ENCODE measurements around the gene SEPTIN7. TPM values are rescaled to one million over a fixed set of nuclear protein-coding genes. Genes with fewer than 3 reads are reported as not detected.

Gene SEPTIN7
- total and polyA plus RNA-seq, 2 experiments from 2014 or later: 368 to 521 TPM

DNA sequence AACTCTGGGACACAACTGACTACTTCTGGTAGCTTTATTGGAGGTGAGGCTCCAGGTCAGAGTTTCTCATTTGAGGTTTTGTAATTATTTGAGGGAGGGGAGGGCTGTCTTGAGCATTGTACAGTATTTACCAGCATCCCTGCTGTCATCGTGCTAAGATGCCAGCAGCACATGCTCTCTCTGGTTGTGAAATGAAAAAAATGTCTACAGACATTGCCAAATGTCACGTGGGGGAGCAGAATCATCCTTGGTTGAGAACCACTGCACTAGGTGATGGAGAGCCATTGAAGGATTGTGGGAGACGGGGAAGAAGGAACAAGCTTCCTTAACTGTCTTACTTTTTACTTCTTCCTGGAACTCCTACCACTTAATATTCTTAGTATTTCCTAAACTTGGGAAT, 5.0 kb downstream of the SEPTIN7 start:
- Histone ChIP-seq H4K20me1 (ENCODE audit: insufficient read depth) (peaks cover 40% of the 10 kb centered on the region; the same call in 1 of the 2 replicates), H3K27me3 (replicated peaks; ENCODE audit: insufficient read depth) (no peaks in the 10 kb centered on the region), H3K9me3 (ENCODE audit: low read depth) (no peaks in the 10 kb centered on the region), H3K9ac (no peak overlapping the region), H3K4me2 (ENCODE audit: unreplicated experiment) (no peak overlapping the region), H3F3A (ENCODE audit: insufficient read depth) (peaks cover 21% of the 10 kb centered on the region), H3K9me2 (ENCODE audit: insufficient read depth) (no peaks in the 10 kb centered on the region), H3K4me1 (ENCODE audit: insufficient read depth) (peaks cover 19% of the 10 kb centered on the region), H3K4me3 (no peak overlapping the region), H3K36me3 (ENCODE audit: low read depth) (no peaks in the 10 kb centered on the region), H3K79me2 (ENCODE audit: insufficient read depth) (peaks cover 92% of the 10 kb centered on the region), H3K27ac (no peak overlapping the region), H2AFZ (no peak overlapping the region)
- DNase-seq: peak; percentile 34
- 56 to 57% methylated on average over 3 of the region's 3 CpGs for WGBS, 2 experiments (ENCODE audit: low coverage in 1 of 2, low lambda C conversion rate in 2 of 2, missing lambda C conversion rate in 2 of 2)
- TF ChIP-seq EZH2phosphoT487 (IDR thresholded peaks at IDR 0.05; ENCODE audit: insufficient read depth, low read depth) (no peak), EZH2 (IDR thresholded peaks at IDR 0.05; ENCODE audit: insufficient read depth, poor library complexity, severe bottlenecking) (no peak)
- in situ Hi-C loops (cut with MboI): no loop called here

DNA sequence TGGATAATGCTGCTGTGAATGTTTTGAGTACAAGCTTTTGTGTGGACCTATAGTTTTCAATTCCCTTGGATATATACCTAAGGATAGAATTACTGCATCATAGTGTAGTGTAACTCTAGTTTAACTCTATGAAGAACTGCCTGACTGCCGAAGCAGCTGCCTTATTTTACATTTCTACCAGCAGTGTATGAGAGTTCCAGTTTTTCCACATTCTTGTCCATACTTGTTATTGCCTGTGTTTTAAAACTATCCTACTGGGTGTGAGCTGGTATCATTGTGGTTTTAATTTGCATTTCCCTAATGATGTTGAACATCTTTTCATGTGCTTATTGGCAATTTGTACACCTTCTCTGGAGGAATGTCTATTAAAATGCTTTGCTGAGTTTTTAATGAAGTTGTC, 15.7 kb downstream of the SEPTIN7 start:
- H3K27me3 ChIP-seq (replicated peaks; ENCODE audit: insufficient read depth): no peaks in the 10 kb centered on the region
- no peaks in the 10 kb centered on the region for H3K9me2 ChIP-seq (ENCODE audit: insufficient read depth)
- H3K79me2 ChIP-seq (ENCODE audit: insufficient read depth): peaks cover 100% of the 10 kb centered on the region
- no peaks in the 10 kb centered on the region for H3K36me3 ChIP-seq (ENCODE audit: low read depth)
- no peak overlapping the region for H3K9ac ChIP-seq
- DNase-seq: no peak
- H3K27ac ChIP-seq: no peak overlapping the region
- H3K4me3 ChIP-seq: no peak overlapping the region
- no peak overlapping the region for H3K4me2 ChIP-seq (ENCODE audit: unreplicated experiment)
- no peaks in the 10 kb centered on the region; the same call in 1 of the 2 replicates for H3K4me1 ChIP-seq (ENCODE audit: insufficient read depth)
- no peak overlapping the region for H2AFZ ChIP-seq
- in situ Hi-C loops (cut with MboI): no loop called here
- TF ChIP-seq EZH2phosphoT487 (IDR thresholded peaks at IDR 0.05; ENCODE audit: insufficient read depth, low read depth) (no peak), EZH2 (IDR thresholded peaks at IDR 0.05; ENCODE audit: insufficient read depth, poor library complexity, severe bottlenecking) (no peak)
- H3K9me3 ChIP-seq (ENCODE audit: low read depth): no peaks in the 10 kb centered on the region
- 97 to 100% methylated on average over 1 of the region's 1 CpG for WGBS, 2 experiments (ENCODE audit: low coverage in 1 of 2, low lambda C conversion rate in 2 of 2, missing lambda C conversion rate in 2 of 2)
- H3F3A ChIP-seq (ENCODE audit: insufficient read depth): no peaks in the 10 kb centered on the region
- peaks cover 55% of the 10 kb centered on the region for H4K20me1 ChIP-seq (ENCODE audit: insufficient read depth)

GRCh38 chr7:35817181-35817580, 16.3 kb downstream of the SEPTIN7 start:
- Histone ChIP-seq H3K27me3 (replicated peaks; ENCODE audit: insufficient read depth) (no peaks in the 10 kb centered on the region), H3K9me2 (ENCODE audit: insufficient read depth) (no peaks in the 10 kb centered on the region), H3K27ac (no peak overlapping the region), H3K79me2 (ENCODE audit: insufficient read depth) (peaks cover 100% of the 10 kb centered on the region), H3K9me3 (ENCODE audit: low read depth) (no peaks in the 10 kb centered on the region), H3F3A (ENCODE audit: insufficient read depth) (no peaks in the 10 kb centered on the region), H3K36me3 (ENCODE audit: low read depth) (no peaks in the 10 kb centered on the region), H3K4me1 (ENCODE audit: insufficient read depth) (no peaks in the 10 kb centered on the region; the same call in 1 of the 2 replicates), H4K20me1 (ENCODE audit: insufficient read depth) (peaks cover 51% of the 10 kb centered on the region), H3K9ac (no peak overlapping the region), H2AFZ (no peak overlapping the region), H3K4me3 (no peak overlapping the region), H3K4me2 (ENCODE audit: unreplicated experiment) (no peak overlapping the region)
- no peak for TF ChIP-seq EZH2 (IDR thresholded peaks at IDR 0.05; ENCODE audit: insufficient read depth, poor library complexity, severe bottlenecking)
- no peak for TF ChIP-seq EZH2phosphoT487 (IDR thresholded peaks at IDR 0.05; ENCODE audit: insufficient read depth, low read depth)
- no peak for DNase-seq
- in situ Hi-C loops (cut with MboI): no loop called here
- WGBS, 2 experiments (ENCODE audit: low coverage in 1 of 2, low lambda C conversion rate in 2 of 2, missing lambda C conversion rate in 2 of 2): 93 to 96% methylated on average over 2 of the region's 2 CpGs

DNA sequence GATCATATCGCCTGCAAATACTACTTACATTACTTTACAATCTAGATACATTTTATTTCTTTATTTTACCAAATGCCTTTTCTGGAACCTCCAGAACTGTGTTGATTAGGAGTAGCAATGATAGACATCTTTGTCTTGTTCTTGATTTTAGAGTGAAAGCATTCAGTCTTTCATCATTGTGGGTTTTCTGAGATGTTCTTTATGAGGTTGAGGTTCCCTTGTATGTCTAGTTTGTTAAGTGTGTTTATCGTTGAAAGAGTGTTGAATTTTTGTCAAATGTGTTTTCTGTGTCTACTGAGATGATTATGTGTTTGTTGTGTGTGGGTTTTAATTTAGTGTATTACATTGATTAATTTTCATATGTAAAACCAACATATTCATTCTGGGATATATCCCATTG, 17.1 kb downstream of the SEPTIN7 start:
- DNase-seq: no peak
- Histone ChIP-seq H3K9ac (no peak overlapping the region), H3K27me3 (replicated peaks; ENCODE audit: insufficient read depth) (no peaks in the 10 kb centered on the region), H3K4me2 (ENCODE audit: unreplicated experiment) (no peak overlapping the region), H3K4me3 (no peak overlapping the region), H3K4me1 (ENCODE audit: insufficient read depth) (no peaks in the 10 kb centered on the region; the same call in 1 of the 2 replicates), H3K9me2 (ENCODE audit: insufficient read depth) (no peaks in the 10 kb centered on the region), H3K36me3 (ENCODE audit: low read depth) (no peaks in the 10 kb centered on the region), H2AFZ (no peak overlapping the region), H4K20me1 (ENCODE audit: insufficient read depth) (peaks cover 51% of the 10 kb centered on the region), H3K27ac (no peak overlapping the region), H3K9me3 (ENCODE audit: low read depth) (no peaks in the 10 kb centered on the region), H3K79me2 (ENCODE audit: insufficient read depth) (peaks cover 100% of the 10 kb centered on the region), H3F3A (ENCODE audit: insufficient read depth) (no peaks in the 10 kb centered on the region)
- WGBS, 2 experiments (ENCODE audit: low coverage in 1 of 2, low lambda C conversion rate in 2 of 2, missing lambda C conversion rate in 2 of 2): 97 to 100% methylated on average over 2 of the region's 2 CpGs
- TF ChIP-seq EZH2 (IDR thresholded peaks at IDR 0.05; ENCODE audit: insufficient read depth, poor library complexity, severe bottlenecking): no peak
- no peak for TF ChIP-seq EZH2phosphoT487 (IDR thresholded peaks at IDR 0.05; ENCODE audit: insufficient read depth, low read depth)
- in situ Hi-C loops (cut with MboI): no loop called here

DNA sequence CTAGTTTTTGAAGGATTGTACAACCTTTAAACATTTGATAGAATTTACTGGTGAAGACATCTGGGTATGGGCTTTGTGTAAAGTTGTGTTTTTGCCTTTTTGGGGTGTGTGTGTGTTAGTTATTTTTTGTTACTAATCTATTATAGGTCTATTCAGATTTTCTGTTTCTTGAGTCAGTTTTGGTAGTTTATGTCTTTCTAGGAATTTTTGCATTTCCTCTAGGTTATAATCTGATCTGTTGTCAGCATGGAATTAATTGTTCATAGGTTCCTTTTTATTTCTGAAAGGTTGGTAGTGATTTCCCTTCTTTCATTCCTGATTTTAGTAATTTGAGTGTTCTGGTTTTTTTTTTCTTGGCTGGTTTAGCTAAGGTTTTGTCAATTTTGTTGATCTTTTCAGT, 17.7 kb downstream of the SEPTIN7 start:
- Histone ChIP-seq H3F3A (ENCODE audit: insufficient read depth) (no peaks in the 10 kb centered on the region), H3K9me3 (ENCODE audit: low read depth) (no peaks in the 10 kb centered on the region), H3K27ac (no peak overlapping the region), H3K79me2 (ENCODE audit: insufficient read depth) (peaks cover 100% of the 10 kb centered on the region), H4K20me1 (ENCODE audit: insufficient read depth) (peaks cover 49% of the 10 kb centered on the region), H3K27me3 (replicated peaks; ENCODE audit: insufficient read depth) (no peaks in the 10 kb centered on the region), H3K4me1 (ENCODE audit: insufficient read depth) (no peaks in the 10 kb centered on the region; the same call in 1 of the 2 replicates), H3K9ac (no peak overlapping the region), H3K4me2 (ENCODE audit: unreplicated experiment) (no peak overlapping the region), H3K4me3 (no peak overlapping the region), H3K36me3 (ENCODE audit: low read depth) (no peaks in the 10 kb centered on the region), H2AFZ (no peak overlapping the region), H3K9me2 (ENCODE audit: insufficient read depth) (no peaks in the 10 kb centered on the region)
- DNase-seq: no peak
- TF ChIP-seq EZH2 (IDR thresholded peaks at IDR 0.05; ENCODE audit: insufficient read depth, poor library complexity, severe bottlenecking) (no peak), EZH2phosphoT487 (IDR thresholded peaks at IDR 0.05; ENCODE audit: insufficient read depth, low read depth) (no peak)
- in situ Hi-C loops (cut with MboI): no loop called here

All from GM23248 (cell line).